ENCODE measurements around the gene CEBPA.

- TF ChIP-seq POLR2AphosphoS5 (IDR thresholded peaks at IDR 0.05) (no peak), CTCF (IDR thresholded peaks at IDR 0.05 in 8 of 11, conservative IDR thresholded peaks at IDR 0.05 in 3 of 11) (no peak)
Observed at GRCh38 chr19:33277434-33277833, 24.9 kb downstream of the CEBPA start.

All from spleen (tissue), 7 donors.